SK-N-MC (cell line): Measurements from ENCODE around the gene SV2A.
"Not testable (repeated sequence)": the region's sequence is repeated elsewhere in the genome, so short reads cannot be mapped to it uniquely, and the experiment has no call there.

Source experiments
- DNase-seq: peaks from one replicate; pipeline ENCODE4 v3.0.0-alpha.2; 2011; ENCODE audit warnings: low read depth, low spot score
- H3K27ac ChIP-seq: fragments of 200-600 bp; sonication (generic); 2 replicates; pipeline ENCODE4 v1.5.1; 2016; ENCODE audit warnings: mixed run types
- H3K36me3 ChIP-seq: fragments of 200-600 bp; sonication (generic); 2 replicates; pipeline ENCODE4 v1.6.1; 2017; ENCODE audit warnings: antibody characterized with exemption, low read length, mixed read lengths; ENCODE audit not compliant: insufficient read depth
- H3K4me3 ChIP-seq: fragments of 200-600 bp; sonication (generic); 2 replicates; pipeline ENCODE4 v1.5.1; 2016
- H3K9ac ChIP-seq: fragments of 200-600 bp; sonication (generic); 2 replicates; pipeline ENCODE4 v1.8.0; 2017; ENCODE audit warnings: mixed run types, mixed read lengths; ENCODE audit not compliant: insufficient read length
- H3K9me3 ChIP-seq: fragments of 200-600 bp; sonication (generic); 2 replicates; pipeline ENCODE4 v1.6.1; 2017; ENCODE audit warnings: low read depth, mild to moderate bottlenecking, antibody characterized with exemption, low read length, moderate library complexity, mixed read lengths
- EZH2 ChIP-seq: fragments of 200-600 bp; sonication (generic); IDR thresholded peaks from one replicate; pipeline ENCODE4 v1.6.1; 2017; ENCODE audit warnings: antibody characterized with exemption
- FOXP2 ChIP-seq: optimal IDR thresholded peaks from 2 replicates; pipeline ENCODE3; 2011; ENCODE audit warnings: mild to moderate bottlenecking, moderate library complexity; ENCODE audit not compliant: insufficient read depth; ENCODE audit errors: extremely low read length, control extremely low read depth
- POLR2AphosphoS5 ChIP-seq: IDR thresholded peaks from 2 replicates; pipeline ENCODE4 v1.6.1; 2012; ENCODE audit warnings: mild to moderate bottlenecking, low read depth, low read length, borderline replicate concordance

SV2A gene, protein sequence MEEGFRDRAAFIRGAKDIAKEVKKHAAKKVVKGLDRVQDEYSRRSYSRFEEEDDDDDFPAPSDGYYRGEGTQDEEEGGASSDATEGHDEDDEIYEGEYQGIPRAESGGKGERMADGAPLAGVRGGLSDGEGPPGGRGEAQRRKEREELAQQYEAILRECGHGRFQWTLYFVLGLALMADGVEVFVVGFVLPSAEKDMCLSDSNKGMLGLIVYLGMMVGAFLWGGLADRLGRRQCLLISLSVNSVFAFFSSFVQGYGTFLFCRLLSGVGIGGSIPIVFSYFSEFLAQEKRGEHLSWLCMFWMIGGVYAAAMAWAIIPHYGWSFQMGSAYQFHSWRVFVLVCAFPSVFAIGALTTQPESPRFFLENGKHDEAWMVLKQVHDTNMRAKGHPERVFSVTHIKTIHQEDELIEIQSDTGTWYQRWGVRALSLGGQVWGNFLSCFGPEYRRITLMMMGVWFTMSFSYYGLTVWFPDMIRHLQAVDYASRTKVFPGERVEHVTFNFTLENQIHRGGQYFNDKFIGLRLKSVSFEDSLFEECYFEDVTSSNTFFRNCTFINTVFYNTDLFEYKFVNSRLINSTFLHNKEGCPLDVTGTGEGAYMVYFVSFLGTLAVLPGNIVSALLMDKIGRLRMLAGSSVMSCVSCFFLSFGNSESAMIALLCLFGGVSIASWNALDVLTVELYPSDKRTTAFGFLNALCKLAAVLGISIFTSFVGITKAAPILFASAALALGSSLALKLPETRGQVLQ

DNA sequence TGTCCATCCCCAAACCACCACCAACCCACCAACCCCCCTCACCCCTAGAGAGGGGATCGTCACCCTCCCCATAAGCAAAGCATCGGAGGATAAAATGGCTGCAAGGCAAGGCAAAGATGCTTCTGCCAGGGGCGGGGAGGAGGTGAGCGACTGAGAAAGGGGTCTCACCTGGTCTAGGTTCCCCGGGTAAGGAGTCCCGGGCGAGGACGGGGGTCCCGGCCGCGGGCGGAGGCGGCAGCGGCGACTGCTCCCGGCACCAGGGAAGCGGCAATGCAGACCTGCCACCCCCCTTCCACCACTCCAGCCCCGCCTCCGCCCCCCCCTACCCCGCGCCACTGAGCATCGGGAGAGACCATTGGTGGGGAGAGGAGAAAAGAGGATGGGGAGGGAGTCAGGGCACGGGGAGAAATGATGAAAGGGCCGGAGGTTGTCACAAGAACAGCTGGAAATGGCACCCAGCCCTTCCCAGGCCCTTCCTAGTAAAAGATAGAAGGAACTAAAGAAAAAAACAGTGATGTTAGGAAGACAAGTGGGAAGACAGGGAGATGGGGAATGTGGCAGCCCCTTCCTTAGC lies at the start of gene SV2A:
SV2A (minus strand) TSS at position 274 of the 574 bp plus-strand sequence. CDS start 4,004 bp downstream, outside the sequence.
- Histone ChIP-seq H3K36me3 (peaks cover 3% of the 10 kb centered on the region), H3K27ac (no peak within 1 kb of the TSS), H3K9ac (peak within 1 kb of the TSS; percentile 70), H3K4me3 (peak within 1 kb of the TSS; percentile 83), H3K9me3 (no peaks in the 10 kb centered on the region)
- DNase-seq = no peak
- TF ChIP-seq EZH2 (no peak), POLR2AphosphoS5 (no peak), FOXP2 (no peak)

DNA sequence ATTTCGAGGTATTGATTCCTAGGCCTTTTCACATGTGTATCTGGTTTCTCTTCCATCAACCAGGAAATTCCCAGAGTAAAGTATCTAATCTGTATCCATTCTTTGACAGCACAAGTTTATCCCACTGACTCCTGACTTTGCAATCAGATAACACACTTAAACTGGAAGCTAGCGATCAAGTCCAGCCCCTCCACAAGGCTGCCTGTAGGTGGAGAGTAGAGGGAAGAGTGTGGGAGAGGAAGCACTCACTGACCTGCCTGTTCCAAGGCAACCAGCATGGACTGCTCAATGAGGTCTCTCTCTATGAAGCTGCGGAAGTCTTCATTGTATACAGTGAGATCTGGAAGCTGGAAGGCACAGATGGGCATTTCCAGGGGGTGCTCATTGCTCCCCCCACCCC lies 49.4 kb upstream of the SV2A start:
- Histone ChIP-seq H3K36me3 (peaks cover 34% of the 10 kb centered on the region; the same call in 1 of the 2 replicates), H3K9me3 (no peaks in the 10 kb centered on the region), H3K27ac (no peak overlapping the region), H3K4me3 (no peak overlapping the region), H3K9ac (no peak overlapping the region)
- DNase-seq = no peak
- TF ChIP-seq EZH2 = no peak
- TF ChIP-seq POLR2AphosphoS5 = no peak
- no peak for TF ChIP-seq FOXP2

DNA sequence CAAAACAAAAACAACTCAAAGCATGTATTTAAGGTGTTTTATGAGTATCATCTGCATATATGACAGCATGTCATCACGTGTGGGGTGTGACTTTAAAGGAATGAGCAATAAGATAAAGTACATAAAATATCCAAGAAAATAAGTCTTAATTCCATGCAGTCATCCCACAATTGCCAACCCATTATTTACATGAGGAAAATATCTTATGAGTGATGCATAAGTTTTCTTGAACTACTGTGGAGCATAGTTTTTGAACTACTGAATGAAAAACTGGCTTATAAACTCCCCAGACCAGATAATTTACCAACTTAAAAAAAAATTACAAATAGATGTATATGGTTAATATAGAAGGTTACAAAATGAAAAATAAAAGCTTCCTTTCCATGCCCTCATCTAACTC lies 48.8 kb upstream of the SV2A start:
- TF ChIP-seq EZH2 = no peak
- no peak for TF ChIP-seq FOXP2
- TF ChIP-seq POLR2AphosphoS5 = no peak
- Histone ChIP-seq H3K9ac (no peak overlapping the region), H3K9me3 (no peaks in the 10 kb centered on the region), H3K27ac (no peak overlapping the region), H3K36me3 (peaks cover 30% of the 10 kb centered on the region; the same call in 1 of the 2 replicates), H3K4me3 (no peak overlapping the region)
- no peak for DNase-seq

GRCh38 chr1:149965440-149965839 lies 47.8 kb upstream of the SV2A start:
- DNase-seq = no peak
- Histone ChIP-seq H3K36me3 (peaks cover 23% of the 10 kb centered on the region; the same call in 1 of the 2 replicates), H3K4me3 (no peak overlapping the region), H3K9ac (no peak overlapping the region), H3K27ac (no peak overlapping the region), H3K9me3 (no peaks in the 10 kb centered on the region)
- TF ChIP-seq FOXP2 = no peak
- no peak for TF ChIP-seq EZH2

DNA sequence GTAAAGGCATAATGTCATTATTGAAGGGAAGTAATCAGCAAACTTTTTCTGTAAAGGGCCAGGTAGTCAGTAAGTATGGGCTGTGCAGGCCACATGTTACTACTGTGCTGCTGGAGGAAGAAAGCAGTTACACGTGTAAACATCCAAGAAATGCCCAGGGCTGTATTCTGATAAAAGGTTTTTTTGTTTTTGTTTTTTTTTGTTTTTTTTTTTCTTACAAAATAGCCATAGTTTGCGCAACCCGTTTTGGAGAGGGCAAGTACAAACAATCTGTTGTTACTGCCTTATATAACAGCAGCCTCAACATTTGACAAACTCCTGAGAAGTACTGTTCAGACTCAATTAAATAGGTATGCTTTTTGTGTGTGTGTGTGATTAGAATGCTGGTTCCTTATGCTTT lies 45.7 kb upstream of the SV2A start:
- peak overlapping the region; percentile 85; the same call in 1 of the 2 replicates for H3K27ac ChIP-seq
- H3K9ac ChIP-seq = peak overlapping the region; percentile 69
- no peak for DNase-seq
- H3K36me3 ChIP-seq = peaks cover 36% of the 10 kb centered on the region; the same call in 1 of the 2 replicates
- H3K4me3 ChIP-seq = no peak overlapping the region
- TF ChIP-seq FOXP2 (no peak), POLR2AphosphoS5 (no peak), EZH2 (no peak)
- no peaks in the 10 kb centered on the region for H3K9me3 ChIP-seq

DNA sequence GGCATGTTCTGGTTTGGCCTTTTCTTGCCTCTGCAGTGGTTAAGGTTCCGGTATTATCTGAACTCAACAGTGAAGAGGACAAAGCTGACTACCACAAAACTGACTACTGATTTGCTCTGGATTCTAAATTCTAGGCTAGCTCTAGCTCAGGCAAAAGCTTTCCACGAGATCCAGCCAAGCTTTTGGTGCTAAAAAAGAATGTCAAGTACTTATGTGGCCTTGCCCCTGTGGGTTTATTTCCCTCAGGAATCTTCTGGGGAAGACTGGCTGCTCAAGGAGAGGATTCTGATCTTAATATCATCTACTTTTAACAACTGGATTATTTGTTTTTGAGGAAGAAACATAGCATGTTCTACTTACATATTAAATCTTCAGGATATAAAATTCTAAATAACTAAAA lies 45.1 kb upstream of the SV2A start:
- peak overlapping the region; percentile 69 for H3K9ac ChIP-seq
- H3K36me3 ChIP-seq = peaks cover 42% of the 10 kb centered on the region
- H3K27ac ChIP-seq = peak overlapping the region; percentile 85
- H3K4me3 ChIP-seq = no peak overlapping the region
- H3K9me3 ChIP-seq = no peaks in the 10 kb centered on the region
- TF ChIP-seq FOXP2 (no peak), EZH2 (no peak), POLR2AphosphoS5 (no peak)
- DNase-seq = no peak

DNA sequence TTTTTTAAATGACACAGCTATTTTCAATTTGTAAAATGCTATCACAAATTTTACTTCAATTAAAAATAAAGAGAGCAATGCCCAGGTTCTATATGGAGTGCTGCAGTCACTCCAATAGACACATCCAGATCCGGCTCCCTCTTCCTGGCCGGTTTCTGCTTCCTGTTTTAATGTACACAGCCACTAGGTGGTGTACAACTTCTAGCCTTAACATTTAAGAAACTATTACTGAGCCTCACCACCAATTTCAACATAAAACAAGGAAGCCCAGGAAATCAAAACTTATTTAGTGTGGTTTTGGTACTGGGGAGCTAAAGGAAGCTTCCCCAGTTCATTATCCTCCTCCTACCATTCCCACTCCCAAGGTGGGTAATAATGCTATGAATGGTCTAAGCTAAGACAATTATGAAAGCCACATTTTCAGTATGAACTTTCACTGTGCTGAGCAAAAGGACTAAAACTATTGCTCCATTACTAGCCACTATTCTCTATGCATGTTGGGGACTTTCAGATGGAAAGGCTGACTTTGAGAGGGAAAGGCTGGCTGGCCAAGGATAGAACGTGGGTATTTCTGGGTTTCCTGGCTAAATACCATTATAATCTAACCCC lies 44.5 kb upstream of the SV2A start:
- no peaks in the 10 kb centered on the region for H3K9me3 ChIP-seq
- peak overlapping the region; percentile 69 for H3K9ac ChIP-seq
- H3K27ac ChIP-seq = peak overlapping the region; percentile 85
- no peak overlapping the region for H3K4me3 ChIP-seq
- TF ChIP-seq EZH2 (no peak), FOXP2 (no peak), POLR2AphosphoS5 (no peak)
- DNase-seq = peak; percentile 39
- peaks cover 41% of the 10 kb centered on the region for H3K36me3 ChIP-seq

- H3K9ac ChIP-seq, DNase-seq, H3K9me3 ChIP-seq, H3K27ac ChIP-seq, H3K4me3 ChIP-seq: not testable (repeated sequence)
- peaks cover 22% of the 10 kb centered on the region for H3K36me3 ChIP-seq
These were observed 39.9 kb upstream of the SV2A start for GRCh38 chr1:149957548-149957947.
